GM21786 (cell line): ENCODE results near the gene HTR1D.
"Not testable (repeated sequence)": the region's sequence is repeated elsewhere in the genome, so short reads cannot be mapped to it uniquely, and the experiment has no call there.

Experiments used
- ATAC-seq: cut with Tn5 transposase; IDR thresholded peaks from one replicate; pipeline ENCODE4 v1.9.1; 2021; ENCODE audit not compliant: unreplicated experiment

HTR1D gene

DNA sequence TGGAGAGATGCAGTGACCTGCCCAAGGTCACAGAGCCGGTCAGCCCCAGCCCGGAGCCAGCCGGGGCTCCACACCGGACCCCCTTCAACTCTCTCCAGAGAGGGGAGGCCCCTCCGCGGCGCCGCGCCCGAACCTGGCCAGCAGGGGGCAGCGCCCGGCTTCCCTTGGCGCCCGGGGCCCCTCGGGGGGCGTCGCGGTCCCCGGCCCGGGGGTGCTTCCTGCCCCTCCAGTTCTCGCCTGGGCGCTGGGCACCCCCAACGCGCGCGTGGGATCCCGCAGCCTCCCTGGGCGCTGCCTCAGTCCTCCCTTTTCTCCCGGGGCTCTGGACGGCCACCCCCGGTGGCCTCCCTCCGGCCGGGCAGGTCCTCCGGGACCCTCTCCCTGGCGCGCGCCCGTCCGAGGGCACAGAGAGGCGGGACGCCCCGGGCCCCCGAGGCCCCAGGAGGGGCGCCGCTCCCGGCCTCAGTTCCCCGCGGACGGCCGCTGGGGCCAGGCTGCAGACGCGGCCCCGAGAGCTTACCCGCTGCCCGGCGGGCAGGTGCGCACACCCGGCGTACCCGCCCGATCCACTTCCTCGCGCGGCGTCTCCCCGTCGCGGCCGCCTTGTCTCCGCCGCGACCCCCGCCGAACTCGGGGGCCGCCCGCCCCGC is 406 bp downstream of the HTR1D start:
- ATAC-seq, result no peak

DNA sequence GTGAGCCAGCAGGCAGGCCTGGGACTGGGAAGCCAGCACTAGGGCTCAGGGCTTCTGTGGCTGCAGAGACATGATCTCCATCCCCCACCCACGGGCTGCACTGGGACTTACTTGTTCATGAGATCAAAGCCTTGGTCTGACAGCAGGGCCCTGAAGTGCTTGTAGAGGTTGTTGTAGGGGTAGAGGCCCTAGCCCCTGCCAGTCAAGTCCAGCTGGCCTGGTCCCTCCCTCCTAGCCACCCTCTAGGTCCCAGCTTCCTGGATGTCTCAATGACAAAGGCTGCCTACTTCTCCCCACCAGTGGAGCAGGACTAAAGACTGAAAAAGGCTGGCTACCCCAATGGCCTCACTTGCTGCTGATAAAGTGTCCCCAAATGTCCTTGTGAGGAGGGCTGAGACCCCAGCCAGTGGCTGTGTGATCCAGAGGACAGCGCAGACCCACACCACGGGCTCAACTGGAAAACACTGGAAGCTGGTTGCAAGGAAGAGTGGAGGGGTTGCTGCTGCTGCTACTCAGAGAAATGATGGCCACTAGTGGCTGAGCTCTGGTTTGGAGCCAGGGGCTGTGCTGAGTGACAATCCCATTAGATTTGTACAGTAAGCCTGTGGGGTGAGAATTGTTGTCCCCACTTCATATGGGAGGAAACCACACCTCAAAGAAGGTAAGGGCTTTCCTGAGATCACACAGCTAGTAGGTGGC is 1.4 kb downstream of the HTR1D start:
- ATAC-seq, result no peak

DNA sequence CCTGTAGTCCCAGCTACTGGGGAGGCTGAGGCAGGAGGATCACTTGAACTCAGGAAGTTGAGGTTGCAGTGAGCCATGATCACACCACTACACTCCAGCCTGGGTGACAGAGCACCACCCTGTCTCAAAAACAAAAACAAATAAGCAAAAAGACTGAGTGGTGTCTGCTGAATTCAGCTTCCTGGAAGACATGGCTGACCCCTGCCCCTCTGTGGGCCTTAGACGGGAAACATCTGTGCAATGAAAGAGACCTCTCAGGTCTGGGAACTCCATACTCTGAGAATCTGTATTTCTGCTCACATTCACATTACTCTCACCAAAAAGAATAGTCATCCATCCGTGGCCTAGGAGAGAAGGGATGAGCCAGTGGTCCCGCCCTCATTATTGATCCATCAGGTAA is 2.0 kb downstream of the HTR1D start:
- no peak for ATAC-seq

DNA sequence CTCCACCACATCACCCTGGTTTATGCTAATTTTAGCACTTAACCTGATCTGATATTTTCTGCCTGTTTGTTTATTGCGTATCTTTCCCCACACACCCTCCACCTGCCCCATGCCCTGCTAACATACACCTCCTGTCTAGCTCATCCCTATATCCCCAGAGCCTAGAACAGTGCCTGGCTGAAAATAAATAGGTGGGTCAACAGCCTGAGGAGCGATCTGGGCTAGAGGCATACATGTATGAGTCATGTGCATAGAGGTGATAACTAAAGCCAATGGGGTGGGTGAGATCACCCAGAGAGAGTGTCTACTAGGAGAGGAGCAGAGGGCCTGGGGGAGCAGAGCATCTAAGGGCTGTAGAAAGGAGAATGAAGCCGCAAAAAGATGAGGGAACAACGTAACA is 2.7 kb downstream of the HTR1D start:
- no peak for ATAC-seq

DNA sequence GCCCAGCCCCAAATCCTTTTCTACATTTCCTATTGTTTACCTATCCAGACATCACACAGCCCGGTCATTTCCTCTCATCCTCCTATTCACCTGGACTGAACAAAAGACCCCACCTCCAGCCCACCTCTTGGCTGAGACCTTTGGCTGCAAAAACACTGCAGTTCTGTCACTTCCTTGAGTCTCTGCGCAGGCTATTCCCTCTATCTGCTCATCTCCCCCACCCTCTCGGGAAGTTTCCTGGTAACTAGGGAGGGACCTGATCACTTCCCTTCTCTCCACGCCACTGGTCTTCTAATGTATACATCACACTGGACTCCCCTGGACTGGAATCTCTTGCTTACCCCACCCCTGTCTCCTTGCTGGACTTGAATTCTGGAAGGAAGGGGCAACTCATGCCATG is 5.3 kb downstream of the HTR1D start:
- no peak for ATAC-seq

DNA sequence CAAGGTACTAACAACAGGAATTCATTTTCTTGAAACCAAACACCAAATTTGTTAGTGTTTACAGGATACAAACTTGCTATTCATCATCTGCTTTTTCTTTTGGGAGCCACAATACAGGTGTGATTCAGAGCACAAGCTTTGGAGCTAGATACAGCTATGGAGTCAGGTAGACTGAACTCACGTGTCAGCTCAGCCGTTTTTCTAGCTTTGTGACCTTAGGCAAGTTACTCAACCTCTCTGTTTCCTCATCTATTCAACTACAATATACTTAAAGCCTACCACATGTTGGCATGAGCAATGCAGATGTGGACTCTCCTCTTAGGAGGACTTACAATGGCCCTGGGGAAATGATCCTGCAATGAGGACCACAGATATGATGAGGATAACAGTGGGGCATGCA is 6.3 kb downstream of the HTR1D start:
- no peak for ATAC-seq

DNA sequence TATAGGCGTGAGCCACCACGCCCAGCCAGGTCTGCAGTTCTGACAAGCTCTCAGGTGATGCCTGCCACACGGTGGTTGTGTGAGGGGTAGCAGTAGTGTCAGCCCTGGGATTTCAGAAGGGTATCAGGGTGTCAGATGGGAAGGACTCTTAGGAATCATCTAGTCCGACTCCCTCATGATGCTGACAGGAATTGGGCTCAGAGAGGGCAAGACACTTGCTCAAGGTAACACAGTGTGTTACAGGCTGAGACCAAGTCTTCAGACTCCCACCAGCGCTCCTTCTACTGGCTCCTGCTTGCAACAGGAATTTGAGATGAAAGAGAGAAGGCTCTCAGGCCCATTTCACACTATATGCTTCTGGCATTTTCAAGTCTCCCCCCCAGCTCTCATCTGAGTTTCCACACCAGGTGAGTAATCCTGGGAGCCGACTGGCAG is 6.9 kb downstream of the HTR1D start:
- ATAC-seq, result no peak

DNA sequence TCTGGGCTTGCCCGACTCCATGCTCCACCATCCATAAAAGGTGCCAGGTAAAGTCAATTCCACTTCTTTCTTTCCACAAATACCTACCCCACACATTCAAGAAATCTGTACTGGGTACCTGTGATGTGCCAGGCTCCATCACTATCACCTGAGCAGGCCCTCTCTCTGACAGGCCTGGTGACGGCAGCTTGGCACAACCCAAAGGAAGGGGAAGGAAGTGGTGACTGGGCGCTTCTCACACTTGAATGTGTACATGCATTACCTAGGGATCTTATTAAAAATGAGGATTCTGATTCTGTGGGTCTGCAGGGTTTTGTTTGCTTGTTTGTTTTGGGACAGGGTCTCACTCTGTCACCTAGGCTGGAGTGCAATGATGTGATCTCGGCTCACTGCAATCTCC is 7.5 kb downstream of the HTR1D start:
- no peak for ATAC-seq

DNA sequence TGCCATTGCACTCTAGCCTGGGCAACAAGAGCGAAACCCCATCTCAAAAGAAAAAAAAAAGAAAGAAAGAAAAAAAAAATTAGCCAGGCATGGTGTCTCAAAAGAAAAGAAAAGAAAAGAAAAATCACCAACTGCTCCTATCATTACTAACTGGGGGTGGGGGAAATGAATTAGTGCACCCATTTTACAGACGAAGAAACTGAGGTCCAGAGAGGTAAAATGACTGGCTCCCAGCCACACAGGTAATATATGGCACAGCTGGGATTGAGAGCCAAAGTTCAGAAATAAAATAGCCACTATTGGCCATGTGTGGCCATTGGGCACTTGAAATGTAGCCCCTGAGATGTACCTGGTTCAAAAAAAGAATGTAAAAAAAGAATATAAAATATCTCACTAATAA is 8.8 kb downstream of the HTR1D start:
- no peak for ATAC-seq

DNA sequence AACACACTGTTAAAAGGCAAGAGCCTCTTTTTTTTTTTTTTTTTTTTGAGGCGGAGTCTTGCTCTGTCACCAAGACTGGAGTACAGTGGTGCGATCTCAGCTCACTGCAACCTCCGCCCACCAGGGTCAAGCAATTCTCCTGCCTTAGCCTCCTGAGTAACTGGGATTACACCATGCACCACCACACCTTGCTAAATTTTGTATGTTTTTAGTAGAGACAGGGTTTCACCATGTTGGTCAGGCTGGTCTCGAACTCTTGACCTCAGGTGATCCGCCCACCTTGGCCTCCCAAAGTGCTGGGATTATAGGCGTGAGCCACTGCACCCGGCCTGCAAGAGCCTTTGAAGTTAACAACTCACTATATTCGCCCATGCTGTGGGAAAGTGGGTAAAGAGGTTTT is 9.6 kb downstream of the HTR1D start:
- ATAC-seq, result not testable (repeated sequence)

DNA sequence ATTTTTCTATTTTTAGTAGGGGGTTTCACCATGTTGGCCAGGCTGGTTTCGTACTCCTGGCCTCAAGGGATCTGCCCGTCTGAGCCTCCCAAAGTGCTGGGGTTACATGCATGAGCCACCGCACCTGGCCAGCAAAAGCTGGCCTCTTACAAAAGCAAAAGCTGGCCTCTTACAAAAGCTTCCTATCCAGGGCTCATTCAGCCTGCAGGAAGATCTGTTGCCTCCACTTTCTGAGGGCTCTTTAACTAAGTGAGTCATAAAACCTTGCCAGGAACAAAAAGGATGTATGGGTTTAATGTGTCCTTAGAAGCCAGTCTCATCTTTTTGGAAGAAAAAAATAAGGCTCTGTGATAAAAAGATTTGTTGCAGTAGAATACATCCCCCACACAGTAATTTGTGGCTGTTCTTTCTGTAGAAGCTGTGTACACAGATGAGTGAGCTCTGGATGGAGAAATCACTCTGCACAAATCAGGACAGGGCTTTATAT is 15.0 kb downstream of the HTR1D start:
- ATAC-seq, result no peak

DNA sequence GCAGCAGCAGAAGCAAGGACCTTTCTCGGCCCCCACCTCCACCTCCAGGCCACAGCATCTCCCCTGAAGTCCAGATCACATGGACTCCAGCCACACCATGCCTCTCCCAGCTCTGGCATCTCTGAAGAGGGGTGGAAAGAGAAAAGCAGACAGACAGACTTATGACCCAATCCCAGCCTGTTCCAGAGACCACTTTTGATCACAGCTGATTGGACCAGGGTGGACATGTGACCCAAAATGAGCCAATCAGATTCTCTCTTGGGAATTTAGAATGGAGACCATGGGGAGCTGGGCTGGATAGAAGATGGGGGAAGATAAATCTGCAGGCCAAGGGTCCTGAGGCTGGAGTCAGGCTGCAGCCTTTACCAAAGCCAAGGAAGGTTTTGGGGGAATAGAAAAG is 16.4 kb downstream of the HTR1D start:
- no peak for ATAC-seq

DNA sequence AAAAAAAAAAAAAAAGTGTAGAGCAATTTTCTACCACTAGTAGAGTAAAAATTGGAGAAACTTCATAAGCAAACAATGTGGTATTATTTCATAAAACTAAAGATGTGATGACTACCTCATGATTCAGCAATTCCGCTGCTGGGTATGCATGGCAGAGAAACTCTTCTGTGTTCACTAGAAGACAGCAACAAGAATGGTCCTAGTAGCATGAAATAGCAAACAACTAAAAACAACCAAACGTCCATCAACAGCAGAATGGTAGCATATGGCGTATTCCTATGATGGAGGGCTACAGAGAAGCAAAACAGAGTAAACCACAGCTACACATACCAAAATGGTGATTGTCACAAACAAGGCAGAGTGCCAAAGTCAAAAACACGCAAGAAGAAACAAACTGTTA is 18.9 kb downstream of the HTR1D start:
- ATAC-seq, result no peak

DNA sequence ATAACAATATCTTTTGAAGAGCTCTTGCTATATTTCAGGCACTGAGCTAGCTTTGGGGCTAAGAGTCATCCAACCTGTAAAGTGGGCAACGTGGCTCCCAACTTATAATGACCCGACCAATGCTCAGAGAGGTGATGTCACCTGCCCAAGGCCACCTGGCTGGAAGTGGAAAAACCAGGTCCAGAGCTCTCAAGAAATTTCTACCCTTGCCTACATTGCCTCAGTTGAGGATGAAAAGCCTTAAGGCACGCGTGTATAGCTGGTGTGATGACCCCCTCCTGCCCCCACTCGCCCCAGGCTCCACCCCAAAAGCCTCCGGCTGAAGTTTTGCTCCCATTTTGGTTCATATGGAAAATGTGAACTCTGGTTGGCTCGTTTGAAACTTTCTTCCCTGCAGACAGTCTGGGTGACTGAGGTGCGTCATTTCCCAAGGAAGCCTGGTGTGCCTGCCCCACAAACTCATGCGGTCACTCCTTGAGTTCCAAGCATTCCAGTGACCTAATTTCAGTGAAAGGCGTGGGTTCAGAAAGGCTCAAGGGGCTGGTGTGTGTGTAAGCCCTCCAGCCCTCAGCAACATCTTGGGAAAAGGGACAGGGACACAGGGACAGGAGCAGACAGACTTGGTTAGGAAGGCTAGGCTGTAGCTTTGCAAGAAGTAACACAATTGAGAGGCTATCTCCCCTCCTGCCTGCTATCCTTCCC is 20.5 kb downstream of the HTR1D start:
- no peak for ATAC-seq

DNA sequence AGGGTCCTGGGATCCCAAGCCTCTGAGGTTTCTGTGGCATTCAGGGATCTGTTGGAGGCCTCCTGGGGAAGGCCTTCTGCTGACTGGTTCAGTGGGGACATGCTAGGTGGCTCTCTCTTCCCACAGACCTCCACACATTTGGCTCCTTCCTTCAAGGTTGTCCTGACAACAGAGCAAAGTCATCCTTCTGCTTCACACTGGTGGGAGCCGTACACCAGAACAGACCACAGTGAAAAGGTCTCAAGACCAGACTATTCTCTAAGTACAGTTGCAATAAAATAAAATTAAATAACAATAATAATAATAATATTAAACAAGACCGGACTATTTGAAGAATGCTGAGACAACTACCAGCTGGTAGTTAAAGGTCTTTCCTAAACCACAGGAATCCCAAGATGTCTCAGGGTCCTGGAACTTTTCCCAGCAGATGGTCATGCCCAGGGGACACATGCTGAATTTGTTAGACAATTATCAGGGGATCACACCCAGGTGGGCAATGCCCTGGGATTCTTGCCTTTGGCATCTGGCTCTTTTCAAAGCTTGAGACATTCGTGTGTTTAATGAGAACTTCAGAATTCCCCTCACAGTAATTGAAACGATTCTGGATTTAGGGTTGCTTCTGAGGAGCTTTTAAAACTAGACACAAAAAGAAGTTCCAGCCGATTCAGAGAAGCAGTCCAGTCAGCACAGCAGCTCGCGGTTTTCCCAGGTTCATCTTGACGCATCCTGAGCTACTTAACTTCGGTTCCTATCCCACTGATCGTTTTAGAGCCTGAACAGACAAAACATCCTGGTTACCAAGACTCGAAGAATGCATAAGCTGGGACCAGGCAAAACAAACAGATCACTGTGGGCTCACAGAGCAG is 22.9 kb downstream of the HTR1D start:
- ATAC-seq, result no peak

DNA sequence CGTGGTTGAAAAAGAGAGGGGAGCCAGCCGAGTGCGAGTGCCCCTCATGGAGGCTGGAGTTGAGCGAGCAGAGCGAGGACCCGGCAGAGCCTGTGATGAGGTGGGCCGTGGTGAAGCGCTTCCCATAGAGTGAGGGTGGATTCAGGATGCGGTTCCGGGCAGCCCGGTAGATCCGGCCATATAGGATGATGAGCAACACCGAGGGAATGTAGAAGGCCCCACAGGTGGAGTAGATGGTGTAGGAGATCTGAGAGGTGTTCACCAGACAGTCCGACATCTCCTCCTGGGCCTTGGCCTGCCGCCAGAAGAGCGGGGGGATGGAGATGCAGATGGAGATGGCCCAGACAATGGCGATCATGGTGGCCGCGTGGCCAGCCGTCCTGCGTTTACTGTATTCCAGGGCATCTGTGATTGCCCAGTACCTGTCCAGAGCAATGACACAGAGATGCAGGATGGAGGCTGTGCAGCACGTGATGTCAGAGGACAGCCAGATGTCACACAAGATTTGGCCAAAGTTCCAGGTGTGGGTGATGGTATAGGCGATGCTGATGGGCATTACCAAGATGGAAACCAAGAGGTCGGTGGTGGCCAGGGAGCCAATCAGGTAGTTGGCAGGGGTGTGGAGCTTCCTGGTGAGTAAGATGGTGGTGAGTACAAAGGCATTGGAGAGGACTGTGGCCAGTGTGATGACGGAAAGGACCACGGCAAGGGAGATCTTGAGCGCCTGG is 23.7 kb downstream of the HTR1D start:
- no peak for ATAC-seq

DNA sequence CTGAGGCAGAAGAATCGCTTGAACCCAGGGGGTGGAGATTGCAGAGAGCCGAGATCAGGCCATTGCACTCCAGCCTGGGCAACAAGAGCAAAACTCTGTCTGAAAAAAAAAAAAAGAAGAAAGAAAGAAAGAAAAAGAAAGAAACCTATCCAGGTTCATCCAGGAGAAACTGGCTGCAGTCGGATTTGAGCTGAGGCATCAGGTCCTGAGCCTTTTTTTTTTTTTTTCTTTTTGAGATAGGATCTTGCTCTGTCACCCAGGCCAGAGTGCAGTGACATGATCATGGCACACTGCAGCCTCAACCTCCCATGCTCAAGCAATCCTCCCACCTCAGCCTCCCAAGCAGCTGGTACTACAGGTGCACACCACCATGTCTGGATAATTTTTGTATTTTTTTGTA is 26.1 kb downstream of the HTR1D start:
- no peak for ATAC-seq

DNA sequence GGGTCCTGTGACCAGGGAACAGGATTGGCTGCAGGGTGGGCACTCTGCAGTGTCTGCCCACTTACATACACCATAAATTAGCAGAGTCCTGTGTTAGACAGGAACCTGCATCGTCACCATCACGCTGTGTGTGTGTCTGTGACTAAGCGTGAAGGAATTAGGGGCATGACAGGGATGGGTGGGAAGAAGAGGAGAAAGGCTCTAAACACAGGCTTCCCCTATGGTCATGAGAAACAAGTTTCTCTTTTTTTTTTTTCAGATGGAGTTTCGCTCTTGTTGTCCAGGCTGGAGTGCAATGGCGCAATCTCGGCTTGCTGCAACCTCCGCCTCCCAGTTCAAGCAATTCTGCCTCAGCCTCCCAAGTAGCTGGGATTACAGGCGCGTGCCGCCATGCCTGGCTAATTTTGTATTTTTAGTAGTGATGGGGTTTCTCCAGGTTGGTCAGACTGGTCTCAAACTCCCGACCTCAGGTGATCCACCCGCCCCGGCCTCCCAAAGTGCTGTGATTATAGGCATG is 28.3 kb downstream of the HTR1D start:
- ATAC-seq, result not testable (repeated sequence)

DNA sequence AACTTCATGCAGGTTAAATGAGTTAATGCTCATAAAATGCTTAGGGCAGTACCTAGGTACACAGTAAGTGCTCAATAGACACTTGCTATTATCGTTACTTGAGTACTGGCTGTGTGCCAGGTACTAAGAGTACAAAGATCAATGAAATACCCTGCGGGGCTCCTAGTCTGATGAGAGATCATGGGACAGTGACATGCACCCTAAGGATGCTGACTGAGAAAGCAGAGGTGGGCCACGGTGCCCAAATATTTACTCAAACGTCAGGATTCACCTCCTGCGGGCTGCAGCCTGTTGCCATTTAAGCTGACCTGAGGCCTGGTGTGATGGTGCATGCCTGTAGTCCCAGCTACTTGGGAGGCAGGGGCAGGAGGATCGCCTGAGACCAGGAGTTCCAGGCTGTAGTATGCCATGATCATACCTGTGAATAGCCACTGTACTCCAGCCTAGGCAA is 28.8 kb downstream of the HTR1D start:
- no peak for ATAC-seq

DNA sequence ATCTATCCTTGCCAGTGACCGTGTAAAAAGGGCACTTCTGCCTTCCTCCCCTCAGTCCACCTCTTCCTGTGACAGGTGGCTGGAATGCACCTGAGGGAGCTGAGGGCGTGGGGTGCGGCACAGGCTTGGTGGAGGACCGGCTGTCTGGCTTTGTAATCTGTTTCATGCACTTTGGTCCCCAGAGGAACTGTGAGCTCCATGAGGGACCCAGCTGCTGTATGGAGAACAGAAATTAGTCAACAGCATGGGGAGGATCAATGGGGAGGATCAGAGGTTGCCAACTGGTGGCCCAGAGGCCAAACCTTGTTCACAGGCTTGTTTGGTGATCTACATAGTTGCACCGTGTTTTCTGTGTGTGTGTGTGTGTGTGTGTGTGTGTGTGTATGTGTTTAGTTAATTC is 29.7 kb downstream of the HTR1D start:
- no peak for ATAC-seq
